K562 (cell line): ENCODE results near the gene ANTKMT. TPM values are rescaled to one million over a fixed set of nuclear protein-coding genes. Genes with fewer than 3 reads are reported as not detected.

Source experiments
- CCAR2 ChIP-seq: fragments of 200-400 bp; formaldehyde crosslinking; IDR thresholded peaks from 2 replicates; pipeline ENCODE4 v1.6.1; 2017; ENCODE audit warnings: mild to moderate bottlenecking, low read depth, low read length
- DACH1 ChIP-seq: fragments of 450-650 bp; IDR thresholded peaks from 2 replicates; pipeline ENCODE4 v1.6.1; 2018; ENCODE audit not compliant: partially characterized antibody
- HIVEP1 ChIP-seq: fragments of 250-450 bp; sonication (Bioruptor Pico); IDR thresholded peaks from 2 replicates; pipeline ENCODE4 v1.4.0; 2020; ENCODE audit warnings: mild to moderate bottlenecking
- MGA ChIP-seq: fragments of 450-650 bp; IDR thresholded peaks from 2 replicates; pipeline ENCODE4 v1.6.1; 2016; ENCODE audit warnings: mild to moderate bottlenecking, moderate library complexity
- MXD1 ChIP-seq: fragments of 250-450 bp; sonication (Bioruptor Pico); IDR thresholded peaks from 2 replicates; pipeline ENCODE4 v1.8.0; 2021; ENCODE audit warnings: borderline replicate concordance, mild to moderate bottlenecking, moderate library complexity; ENCODE audit not compliant: poor library complexity, severe bottlenecking
- ZHX1 ChIP-seq: fragments of 150-350 bp; conservative IDR thresholded peaks from 2 replicates; pipeline ENCODE4 v1.6.1; 2014; ENCODE audit warnings: low read length
- ZNF592 ChIP-seq: fragments of 450-650 bp; IDR thresholded peaks from 2 replicates; pipeline ENCODE4 v1.6.1; 2017; ENCODE audit warnings: antibody characterized with exemption, mild to moderate bottlenecking
- polyA plus RNA-seq, 8 experiments: library from polyadenylated mRNA; depleted of rRNA in 4 of 8; stranded (reverse) in 5 of 8; unstranded in 3 of 8; fragments of >200 nt; fragmentation: Nextera tagmentation in 2 of 8; fragmentation: Illumina TruSeq in 1 of 8; extraction: Ambion mirVana in 2 of 8; extraction: Trizol in 1 of 8; gene quantifications; 2 replicates each; pipeline versions ENCODE4 v1.2.1 to v1.2.3, GENCODE V29; 2011 to 2014; ENCODE audit warnings: inconsistent platforms in 1 of 8, missing spikeins in 1 of 8
- total RNA-seq, 7 experiments: library from RNA; depleted of rRNA in 6 of 7; stranded (reverse); fragments of >200 nt in 6 of 7; fragmentation: Illumina TruSeq in 2 of 7; extraction: Trizol in 2 of 7; gene quantifications; 2 replicates each; pipeline versions ENCODE4 v1.2.1 to v1.2.3, GENCODE V29; 2011 to 2021; ENCODE audit warnings: low replicate concordance in 1 of 7

Gene ANTKMT
- total and polyA plus RNA-seq, 9 of the 15 experiments (the other 6 are each of a cell fraction or from before 2014, with no cell fraction given) = 0.58 to 217 (median 19.1) TPM

- peak; percentile 44 for TF ChIP-seq MGA
- no peak for TF ChIP-seq CCAR2
- no peak for TF ChIP-seq ZHX1
- 0 out of 2 replicates have a peak, but pooled peaks have one; percentile 64 for TF ChIP-seq HIVEP1 (CRISPR knock-in tag)
- TF ChIP-seq ZNF592 = no peak
- TF ChIP-seq DACH1 = no peak
- no peak for TF ChIP-seq MXD1 (CRISPR knock-in tag)
These were observed 1.0 kb downstream of the ANTKMT start (continued) for GRCh38 chr16:721765-722540.
